Esophagus muscularis mucosa (tissue), 4 donors: ENCODE results near the gene ERGIC1.

Source experiments
- EP300 ChIP-seq: sonication (generic); formaldehyde crosslinking; IDR thresholded peaks from one replicate; pipeline ENCODE4 v1.6.1; 2017; ENCODE audit warnings: antibody characterized with exemption
- POLR2A ChIP-seq: fragments of 450-650 bp; IDR thresholded peaks from one replicate; pipeline ENCODE4 v1.6.1; 2017; ENCODE audit warnings: antibody characterized with exemption, moderate library complexity, mild to moderate bottlenecking, low read depth
- POLR2AphosphoS5 ChIP-seq, 2 donors: sonication (generic); formaldehyde crosslinking; IDR thresholded peaks; one replicate each; pipeline ENCODE4 v1.6.1; 2017; ENCODE audit warnings: antibody characterized with exemption in 2 of 2
- TF ChIP-seq, protein P1 (sequence below), 3 experiments: fragments of 200-600 bp in 2 of 3; fragments of 450-650 bp in 1 of 3; sonication (generic) in 2 of 3; IDR thresholded peaks; one replicate each; pipeline ENCODE4 v1.5.1; 2017 to 2019; ENCODE audit warnings: antibody characterized with exemption in 3 of 3, mild to moderate bottlenecking in 2 of 3, moderate library complexity in 1 of 3

GRCh38 chr5:172956936-172957335 is 122.9 kb downstream of the ERGIC1 start:
- TF ChIP-seq, protein P1, sequence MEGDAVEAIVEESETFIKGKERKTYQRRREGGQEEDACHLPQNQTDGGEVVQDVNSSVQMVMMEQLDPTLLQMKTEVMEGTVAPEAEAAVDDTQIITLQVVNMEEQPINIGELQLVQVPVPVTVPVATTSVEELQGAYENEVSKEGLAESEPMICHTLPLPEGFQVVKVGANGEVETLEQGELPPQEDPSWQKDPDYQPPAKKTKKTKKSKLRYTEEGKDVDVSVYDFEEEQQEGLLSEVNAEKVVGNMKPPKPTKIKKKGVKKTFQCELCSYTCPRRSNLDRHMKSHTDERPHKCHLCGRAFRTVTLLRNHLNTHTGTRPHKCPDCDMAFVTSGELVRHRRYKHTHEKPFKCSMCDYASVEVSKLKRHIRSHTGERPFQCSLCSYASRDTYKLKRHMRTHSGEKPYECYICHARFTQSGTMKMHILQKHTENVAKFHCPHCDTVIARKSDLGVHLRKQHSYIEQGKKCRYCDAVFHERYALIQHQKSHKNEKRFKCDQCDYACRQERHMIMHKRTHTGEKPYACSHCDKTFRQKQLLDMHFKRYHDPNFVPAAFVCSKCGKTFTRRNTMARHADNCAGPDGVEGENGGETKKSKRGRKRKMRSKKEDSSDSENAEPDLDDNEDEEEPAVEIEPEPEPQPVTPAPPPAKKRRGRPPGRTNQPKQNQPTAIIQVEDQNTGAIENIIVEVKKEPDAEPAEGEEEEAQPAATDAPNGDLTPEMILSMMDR (IDR thresholded peaks at IDR 0.05): no peak
- TF ChIP-seq POLR2A (no peak), POLR2AphosphoS5 (IDR thresholded peaks at IDR 0.05) (no peak), EP300 (no peak)
